IMR-90 (cell line): Measurements from ENCODE around the gene KMT2E. TPM values are rescaled to one million over a fixed set of nuclear protein-coding genes. Genes with fewer than 3 reads are reported as not detected.

Experiments
- ATAC-seq: fragments of 200-7000 bp; cut with Tn5 transposase; 2 replicates; pipeline ENCODE4 v1.9.1; 2020; ENCODE audit warnings: low read depth, mild to moderate bottlenecking, moderate library complexity
- BruUV-seq: library from RNA; stranded (reverse); fragments of 400-500 nt; replicated peaks from 2 replicates; lab custom pipeline; 2021; lab: Mats Ljungman, UMichigan
- CTCF ChIA-PET: fragments of 300-600 bp; formaldehyde crosslinking; extraction: SDS; loops from one replicate; lab custom pipeline; 2021; ENCODE audit warnings: antibody characterized with exemption; lab: Yijun Ruan, JAX
- POLR2A ChIA-PET: fragments of 300-600 bp; sonication (Branson Sonifier 250); formaldehyde crosslinking; loops from one replicate; lab custom pipeline; 2022; ENCODE audit warnings: antibody characterized with exemption; ENCODE audit not compliant: unreplicated experiment; lab: Charles Lee
- DNase-seq: peaks from one replicate; pipeline ENCODE4 v3.0.0; 2013
- H2AFZ ChIP-seq: replicated peaks from 2 replicates; pipeline ENCODE3; 2013; ENCODE audit warnings: low read length, mild to moderate bottlenecking; ENCODE audit not compliant: poor library complexity
- H2AK5ac ChIP-seq: 2 replicates; pipeline ENCODE4 v1.6.1; 2013; ENCODE audit warnings: low read depth, low read length, inconsistent platforms
- H2AK9ac ChIP-seq: replicated peaks from 2 replicates; pipeline ENCODE3; 2013; ENCODE audit warnings: mild to moderate bottlenecking, low read depth, low read length, moderate library complexity; ENCODE audit not compliant: poor library complexity
- H2BK120ac ChIP-seq: 2 replicates; pipeline ENCODE4 v1.6.1; 2013; ENCODE audit warnings: low read depth, low read length, inconsistent platforms
- H2BK15ac ChIP-seq: 3 replicates; pipeline ENCODE4 v1.6.1; 2013; ENCODE audit warnings: low read depth, low read length, inconsistent platforms
- H2BK20ac ChIP-seq: 2 replicates; pipeline ENCODE4 v1.6.1; 2013; ENCODE audit warnings: low read depth, mild to moderate bottlenecking, inconsistent platforms, low read length, moderate library complexity
- H2BK5ac ChIP-seq: 2 replicates; pipeline ENCODE4 v1.6.1; 2013; ENCODE audit warnings: mild to moderate bottlenecking, low read depth, low read length, inconsistent platforms; ENCODE audit not compliant: poor library complexity, severe bottlenecking
- H3K14ac ChIP-seq: replicated peaks from 2 replicates; pipeline ENCODE4 v1.6.1; 2013; ENCODE audit warnings: low read depth, low read length, inconsistent platforms
- H3K18ac ChIP-seq: 2 replicates; pipeline ENCODE4 v1.6.1; 2013; ENCODE audit warnings: low read depth, low read length, control low read depth
- H3K23ac ChIP-seq: 2 replicates; pipeline ENCODE4 v1.6.1; 2013; ENCODE audit warnings: low read depth, low read length, inconsistent platforms
- H3K27ac ChIP-seq: 2 replicates; pipeline ENCODE4 v1.5.1; 2013; ENCODE audit warnings: mild to moderate bottlenecking, control low read depth, low read length; ENCODE audit not compliant: insufficient read depth
- H3K27me3 ChIP-seq: 2 replicates; pipeline ENCODE4 v1.6.1; 2013; ENCODE audit warnings: low read length; ENCODE audit not compliant: control insufficient read depth, insufficient read depth
- H3K36me3 ChIP-seq: 2 replicates; pipeline ENCODE4 v1.6.1; 2013; ENCODE audit warnings: low read length, mixed read lengths; ENCODE audit not compliant: control insufficient read depth, insufficient read depth
- H3K4ac ChIP-seq: 2 replicates; pipeline ENCODE4 v1.6.1; 2013; ENCODE audit warnings: low read depth, low read length, inconsistent platforms
- H3K4me1 ChIP-seq: 2 replicates; pipeline ENCODE4 v1.6.1; 2013; ENCODE audit warnings: low read length, mixed read lengths; ENCODE audit not compliant: control insufficient read depth, insufficient read depth
- H3K4me2 ChIP-seq: 2 replicates; pipeline ENCODE4 v1.6.1; 2013; ENCODE audit warnings: low read depth, mild to moderate bottlenecking, control low read depth, low read length, moderate library complexity
- H3K4me3 ChIP-seq: 2 replicates; pipeline ENCODE4 v1.5.1; 2013; ENCODE audit warnings: low read depth, mild to moderate bottlenecking, control low read depth, low read length, moderate library complexity; ENCODE audit not compliant: insufficient read depth
- H3K56ac ChIP-seq: 2 replicates; pipeline ENCODE4 v1.6.1; 2013; ENCODE audit warnings: low read length, inconsistent platforms; ENCODE audit not compliant: insufficient read depth; ENCODE audit errors: extremely low read depth
- H3K79me1 ChIP-seq, 2 experiments: 2 replicates each; pipeline ENCODE4 v1.6.1; 2013; ENCODE audit warnings: low read length in 2 of 2, inconsistent platforms in 1 of 2, low read depth in 1 of 2
- H3K9ac ChIP-seq: 2 replicates; pipeline ENCODE4 v1.6.1; 2013; ENCODE audit warnings: low read depth, low read length, control low read depth
- H3K9me1 ChIP-seq: 2 replicates; pipeline ENCODE4 v1.6.1; 2013; ENCODE audit warnings: low read length, inconsistent platforms; ENCODE audit not compliant: insufficient read depth
- H3K9me3 ChIP-seq: 2 replicates; pipeline ENCODE4 v1.6.1; 2013; ENCODE audit warnings: low read length; ENCODE audit not compliant: control insufficient read depth, insufficient read depth
- H4K20me1 ChIP-seq: 2 replicates; pipeline ENCODE4 v1.6.1; 2013; ENCODE audit warnings: low read length, inconsistent platforms; ENCODE audit not compliant: insufficient read depth
- H4K5ac ChIP-seq: 2 replicates; pipeline ENCODE4 v1.6.1; 2013; ENCODE audit warnings: mild to moderate bottlenecking, low read depth, low read length, control low read depth
- H4K8ac ChIP-seq, 2 experiments: 2 replicates each; pipeline ENCODE4 v1.6.1; 2013; ENCODE audit warnings: low read depth in 2 of 2, low read length in 2 of 2, control low read depth in 1 of 2, inconsistent platforms in 1 of 2
- H4K91ac ChIP-seq: 2 replicates; pipeline ENCODE4 v1.6.1; 2013; ENCODE audit warnings: low read depth, low read length, inconsistent platforms; ENCODE audit not compliant: insufficient read depth
- MAFK ChIP-seq: IDR thresholded peaks from 2 replicates; pipeline ENCODE4 v1.6.1; 2012; ENCODE audit warnings: low read depth, low read length, improper control_type of control experiment
- MXI1 ChIP-seq: IDR thresholded peaks from 2 replicates; pipeline ENCODE4 v1.6.1; 2012; ENCODE audit warnings: low read depth, mild to moderate bottlenecking, low read length, moderate library complexity, borderline replicate concordance
- POLR2A ChIP-seq: IDR thresholded peaks from 2 replicates; pipeline ENCODE4 v1.6.1; 2012; ENCODE audit warnings: mild to moderate bottlenecking, low read depth, low read length
- RAD21 ChIP-seq: IDR thresholded peaks from 2 replicates; pipeline ENCODE4 v1.6.1; 2012; ENCODE audit warnings: low read length, improper control_type of control experiment
- RCOR1 ChIP-seq: IDR thresholded peaks from 2 replicates; pipeline ENCODE4 v1.6.1; 2012; ENCODE audit warnings: mild to moderate bottlenecking, low read length, improper control_type of control experiment; ENCODE audit not compliant: insufficient replicate concordance
- RFX5 ChIP-seq: IDR thresholded peaks from 2 replicates; pipeline ENCODE4 v1.8.0; 2012; ENCODE audit warnings: low read depth, mild to moderate bottlenecking, low read length, moderate library complexity
- SMC3 ChIP-seq: fragments of 150-350 bp; IDR thresholded peaks from 2 replicates; pipeline ENCODE4 v1.6.1; 2016; ENCODE audit warnings: low read depth, mild to moderate bottlenecking, antibody characterized with exemption, low read length, moderate library complexity
- WGBS, 2 experiments: methylation state at CpG; one replicate each; pipeline versions ENCODE4 v1.1.5 to v1.1.7; 2013; ENCODE audit warnings: missing lambda C conversion rate in 2 of 2; ENCODE audit not compliant: insufficient read length in 1 of 2; ENCODE audit errors: extremely low coverage in 2 of 2; 5-methylcytosine and 5-hydroxymethylcytosine counted together
- dilution Hi-C: fragments of 300-500 bp; cut with HindIII; formaldehyde crosslinking; loops from one replicate; pipeline ENCODE4 v1.14.3; 2018; ENCODE audit warnings: low sequenced_read_pairs; ENCODE audit not compliant: unreplicated experiment
- in situ Hi-C: fragments of 300-500 bp; cut with MboI; formaldehyde crosslinking; loops from 3 replicates; pipeline ENCODE4 v1.14.3; 2019; ENCODE audit warnings: low sequenced_read_pairs, inconsistent platforms, mixed read lengths
- intact Hi-C: fragments of 100-400 bp; cut with micrococcal nuclease; formaldehyde crosslinking; loops from 2 replicates; pipeline ENCODE4 v1.10.0; 2022
- polyA plus RNA-seq, 3 experiments: library from polyadenylated mRNA; depleted of rRNA; stranded (reverse); fragments of >200 nt; gene quantifications; 2 replicates each; pipeline ENCODE4 v1.2.3, GENCODE V29; 2012; ENCODE audit warnings: low replicate concordance in 1 of 3
- total RNA-seq: library from RNA; depleted of rRNA; stranded (reverse); fragments of >200 nt; gene quantifications from 2 replicates; pipeline ENCODE4 v1.2.3, GENCODE V29; 2012
- TF ChIP-seq, protein P1 (sequence below): conservative IDR thresholded peaks from 2 replicates; pipeline ENCODE4 v1.5.1; 2012; ENCODE audit warnings: mild to moderate bottlenecking, low read depth, low read length, improper control_type of control experiment

The KMT2E gene
- total and polyA plus RNA-seq, 2 of the 4 experiments (the other 2 are of a cell fraction) = 16.8 to 79.2 TPM

DNA sequence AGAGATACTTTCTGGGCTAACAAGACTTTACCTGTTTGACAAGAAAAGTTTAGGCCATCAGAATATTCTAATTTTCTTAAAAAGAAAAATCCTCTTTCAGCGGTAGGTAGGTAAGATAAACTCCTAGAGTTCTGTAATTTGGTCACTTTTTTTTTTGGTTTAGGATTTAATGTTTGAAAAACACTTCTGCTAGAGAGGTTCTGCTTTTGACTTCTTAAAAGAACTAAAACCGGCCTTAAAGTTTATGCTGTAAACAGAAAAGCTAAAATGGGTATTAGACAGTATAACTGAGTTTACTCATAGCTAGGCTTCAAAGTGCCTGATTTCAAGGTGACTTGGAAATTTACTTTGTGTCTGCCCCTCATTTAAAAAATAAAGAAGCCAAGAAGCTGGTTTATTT, 21.7 kb upstream of the KMT2E start:
- TF ChIP-seq RFX5 = no peak
- TF ChIP-seq MAFK = no peak
- TF ChIP-seq SMC3 = no peak
- TF ChIP-seq RCOR1 = no peak
- TF ChIP-seq MXI1 = no peak
- TF ChIP-seq, protein P1, sequence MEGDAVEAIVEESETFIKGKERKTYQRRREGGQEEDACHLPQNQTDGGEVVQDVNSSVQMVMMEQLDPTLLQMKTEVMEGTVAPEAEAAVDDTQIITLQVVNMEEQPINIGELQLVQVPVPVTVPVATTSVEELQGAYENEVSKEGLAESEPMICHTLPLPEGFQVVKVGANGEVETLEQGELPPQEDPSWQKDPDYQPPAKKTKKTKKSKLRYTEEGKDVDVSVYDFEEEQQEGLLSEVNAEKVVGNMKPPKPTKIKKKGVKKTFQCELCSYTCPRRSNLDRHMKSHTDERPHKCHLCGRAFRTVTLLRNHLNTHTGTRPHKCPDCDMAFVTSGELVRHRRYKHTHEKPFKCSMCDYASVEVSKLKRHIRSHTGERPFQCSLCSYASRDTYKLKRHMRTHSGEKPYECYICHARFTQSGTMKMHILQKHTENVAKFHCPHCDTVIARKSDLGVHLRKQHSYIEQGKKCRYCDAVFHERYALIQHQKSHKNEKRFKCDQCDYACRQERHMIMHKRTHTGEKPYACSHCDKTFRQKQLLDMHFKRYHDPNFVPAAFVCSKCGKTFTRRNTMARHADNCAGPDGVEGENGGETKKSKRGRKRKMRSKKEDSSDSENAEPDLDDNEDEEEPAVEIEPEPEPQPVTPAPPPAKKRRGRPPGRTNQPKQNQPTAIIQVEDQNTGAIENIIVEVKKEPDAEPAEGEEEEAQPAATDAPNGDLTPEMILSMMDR = no peak
- no peak for TF ChIP-seq POLR2A
- TF ChIP-seq RAD21 = no peak
- in situ Hi-C loops = no loop called here
- no peaks in the 10 kb centered on the region for H3K9me3 ChIP-seq
- ChIA-PET CTCF (no interaction called here), POLR2A (interaction anchor here (0.6 kb wide), 1 partner anchor 24 kb away, joined by 3 read pairs; no protein-coding TSS in a partner anchor)
- no peak overlapping the region for H3K4ac ChIP-seq
- no peak overlapping the region for H4K91ac ChIP-seq
- WGBS, 2 experiments = no CpG with 5 or more reads among the region's 2 CpGs
- H2BK15ac ChIP-seq = no peak overlapping the region
- no peak overlapping the region for H3K9ac ChIP-seq
- no peak overlapping the region for H2BK120ac ChIP-seq
- no peaks in the 10 kb centered on the region for H3K27me3 ChIP-seq
- H3K18ac ChIP-seq = no peak overlapping the region
- H2AFZ ChIP-seq = no peak overlapping the region
- peaks cover 52% of the 10 kb centered on the region for H4K20me1 ChIP-seq
- H3K23ac ChIP-seq = no peak overlapping the region
- DNase-seq (no peak), ATAC-seq (no peak)
- peaks cover 15% of the 10 kb centered on the region for H3K36me3 ChIP-seq
- H4K8ac ChIP-seq = no peak overlapping the region
- no peak overlapping the region for H3K56ac ChIP-seq
- H3K9me1 ChIP-seq = peaks cover 19% of the 10 kb centered on the region
- peaks cover 6% of the 10 kb centered on the region for H3K4me1 ChIP-seq
- H2AK5ac ChIP-seq = no peak overlapping the region
- H2BK5ac ChIP-seq = no peak overlapping the region
- no peak overlapping the region for H3K4me3 ChIP-seq
- H3K27ac ChIP-seq = no peak overlapping the region
- H2BK20ac ChIP-seq = no peak overlapping the region
- H2AK9ac ChIP-seq = no peak overlapping the region
- intact Hi-C loops = no loop called here
- dilution Hi-C loops = no loop called here
- peaks cover 4 to 57% of the 10 kb centered on the region in 2 experiments; a peak in 3 of 4 replicates for H3K79me1 ChIP-seq
- no peak overlapping the region for H3K14ac ChIP-seq
- no TSS peak for BruUV-seq
- H3K4me2 ChIP-seq = no peak overlapping the region
- no peak overlapping the region for H4K5ac ChIP-seq
